Thoracic aorta (tissue), 2 donors: ENCODE data around the gene LBX2. TPM values are rescaled to one million over a fixed set of nuclear protein-coding genes. Genes with fewer than 3 reads are reported as not detected.

ENCODE experiments used
- ATAC-seq: fragments of 150-250 bp; one replicate; pipeline ENCODE4 v1.8.0; 2017; ENCODE audit warnings: low read depth; ENCODE audit not compliant: insufficient number of reproducible peaks, low FRiP score
- DNase-seq: peaks from one replicate; pipeline ENCODE4 v3.0.0-alpha.2; 2020; ENCODE audit warnings: low spot score
- H3K27ac ChIP-seq, 2 donors: fragments of 200-600 bp; sonication (generic); 1 replicate in 1 of 2; 2 replicates in 1 of 2; pipeline ENCODE4 v1.5.1; 2016; ENCODE audit warnings: mild to moderate bottlenecking in 2 of 2, moderate library complexity in 2 of 2
- H3K27me3 ChIP-seq: fragments of 200-600 bp; sonication (generic); replicated peaks from 2 replicates; pipeline ENCODE4 v1.6.0; 2016; ENCODE audit warnings: mild to moderate bottlenecking; ENCODE audit not compliant: insufficient read depth
- H3K36me3 ChIP-seq: fragments of 200-600 bp; sonication (generic); one replicate; pipeline ENCODE4 v1.5.1; 2016
- H3K4me1 ChIP-seq, 2 donors: fragments of 200-600 bp; sonication (generic); 1 replicate in 1 of 2; 2 replicates in 1 of 2; pipeline versions ENCODE4 v1.5.1 to v1.6.0; 2016; ENCODE audit warnings: low read depth in 2 of 2, mild to moderate bottlenecking in 1 of 2; ENCODE audit not compliant: control insufficient read depth in 1 of 2
- H3K4me3 ChIP-seq: fragments of 200-600 bp; sonication (generic); 2 replicates; pipeline ENCODE4 v1.5.1; 2016; ENCODE audit warnings: mild to moderate bottlenecking
- H3K9me3 ChIP-seq: fragments of 200-600 bp; sonication (generic); 2 replicates; pipeline ENCODE4 v1.5.1; 2016
- total RNA-seq, 2 donors: library from RNA; depleted of rRNA; stranded (reverse); fragments of >200 nt; gene quantifications; one replicate each; pipeline versions ENCODE4 v1.1.0 to v1.2.3, GENCODE V29; 2016
- TF ChIP-seq, protein P1 (sequence below): fragments of 200-600 bp; sonication (generic); IDR thresholded peaks from one replicate; pipeline ENCODE4 v1.5.1; 2019; ENCODE audit warnings: antibody characterized with exemption

The LBX2 gene
- total RNA-seq, 2 donors from 2014 or later: 0.54 to 0.71 TPM

DNA sequence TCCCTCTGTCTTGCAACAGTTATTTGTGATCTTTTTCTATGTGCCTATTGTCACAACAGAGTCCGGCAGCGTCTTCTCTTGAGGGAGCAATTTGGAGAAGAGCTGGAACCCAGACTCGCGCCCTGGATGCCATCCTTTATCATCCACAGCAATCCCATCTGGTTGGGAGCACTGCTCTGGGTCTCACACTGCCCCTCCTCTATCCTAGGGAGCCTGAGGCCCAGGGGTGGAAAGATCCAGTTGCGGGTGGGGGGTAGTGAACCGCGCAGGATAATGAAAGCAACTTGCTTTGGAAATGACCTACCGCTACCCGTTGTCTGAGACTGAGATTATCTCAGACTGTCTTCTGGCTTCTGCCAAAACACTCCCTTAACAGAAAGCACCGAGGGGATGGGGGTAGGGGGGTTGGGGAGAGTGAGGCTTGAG, 40.5 kb downstream of the LBX2 start:
- no peak for DNase-seq
- Histone ChIP-seq H3K9me3 (no peaks in the 10 kb centered on the region), H3K36me3 (no peaks in the 10 kb centered on the region), H3K4me1 (peaks cover 24 to 38% of the 10 kb centered on the region in 2 donors), H3K27ac (peak overlapping the region; percentile 57 to 76), H3K4me3 (peak overlapping the region; percentile 80), H3K27me3 (no peaks in the 10 kb centered on the region)
- no peak for ATAC-seq
- TF ChIP-seq, protein P1, sequence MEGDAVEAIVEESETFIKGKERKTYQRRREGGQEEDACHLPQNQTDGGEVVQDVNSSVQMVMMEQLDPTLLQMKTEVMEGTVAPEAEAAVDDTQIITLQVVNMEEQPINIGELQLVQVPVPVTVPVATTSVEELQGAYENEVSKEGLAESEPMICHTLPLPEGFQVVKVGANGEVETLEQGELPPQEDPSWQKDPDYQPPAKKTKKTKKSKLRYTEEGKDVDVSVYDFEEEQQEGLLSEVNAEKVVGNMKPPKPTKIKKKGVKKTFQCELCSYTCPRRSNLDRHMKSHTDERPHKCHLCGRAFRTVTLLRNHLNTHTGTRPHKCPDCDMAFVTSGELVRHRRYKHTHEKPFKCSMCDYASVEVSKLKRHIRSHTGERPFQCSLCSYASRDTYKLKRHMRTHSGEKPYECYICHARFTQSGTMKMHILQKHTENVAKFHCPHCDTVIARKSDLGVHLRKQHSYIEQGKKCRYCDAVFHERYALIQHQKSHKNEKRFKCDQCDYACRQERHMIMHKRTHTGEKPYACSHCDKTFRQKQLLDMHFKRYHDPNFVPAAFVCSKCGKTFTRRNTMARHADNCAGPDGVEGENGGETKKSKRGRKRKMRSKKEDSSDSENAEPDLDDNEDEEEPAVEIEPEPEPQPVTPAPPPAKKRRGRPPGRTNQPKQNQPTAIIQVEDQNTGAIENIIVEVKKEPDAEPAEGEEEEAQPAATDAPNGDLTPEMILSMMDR: no peak

DNA sequence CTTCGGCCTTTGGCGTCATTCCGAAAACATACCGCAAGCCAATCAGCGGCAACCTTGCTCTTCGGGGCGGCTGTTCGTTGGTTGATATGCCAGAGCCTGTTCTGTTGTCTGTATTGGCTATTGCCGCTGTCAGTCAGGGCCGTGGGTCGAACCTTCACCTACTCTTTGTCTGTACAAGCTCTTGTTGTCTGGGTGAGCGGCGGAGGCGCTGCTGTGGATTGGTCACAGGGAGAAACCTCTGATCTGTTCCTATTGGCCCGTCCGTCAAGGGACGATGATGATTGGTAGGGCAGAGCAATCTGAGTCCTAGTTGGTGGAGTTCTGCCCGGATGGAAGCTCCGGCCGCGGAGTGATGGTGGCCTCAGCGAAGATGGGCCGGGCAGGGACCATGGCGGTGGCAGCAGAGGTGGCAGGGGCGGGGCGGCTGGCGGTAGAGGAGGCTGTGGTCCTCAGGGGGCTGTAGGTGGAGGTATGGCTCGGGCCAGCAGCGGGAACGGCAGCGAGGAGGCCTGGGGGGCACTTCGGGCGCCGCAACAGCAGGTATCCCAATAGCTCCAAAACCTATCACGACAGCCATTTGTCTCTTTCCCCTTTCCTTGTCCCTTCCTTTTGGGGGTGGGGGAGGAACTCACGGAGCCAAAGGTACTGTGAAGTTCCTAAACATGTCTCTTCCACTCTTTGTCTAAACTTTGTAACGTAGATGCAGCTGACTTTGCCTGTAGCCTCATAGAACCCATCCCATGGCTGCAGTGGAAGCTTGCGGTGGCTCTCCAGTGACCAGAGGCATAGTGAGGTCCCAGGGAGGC, 41.1 kb downstream of the LBX2 start, which contains the start of gene WBP1:
TSS of gene WBP1 (plus strand) at position 307 of the 806 bp plus-strand sequence. CDS start at position 472, 165 bp downstream.
- Histone ChIP-seq H3K27ac (peak within 1 kb of the TSS; percentile 86 to 93), H3K27me3 (no peaks in the 10 kb centered on the region), H3K9me3 (no peaks in the 10 kb centered on the region), H3K4me1 (peaks cover 22 to 35% of the 10 kb centered on the region in 2 donors), H3K4me3 (peak within 1 kb of the TSS; percentile 80), H3K36me3 (no peaks in the 10 kb centered on the region)
- DNase-seq (peak; percentile 100), ATAC-seq (peak; percentile 94)
- TF ChIP-seq, protein P1: no peak

DNA sequence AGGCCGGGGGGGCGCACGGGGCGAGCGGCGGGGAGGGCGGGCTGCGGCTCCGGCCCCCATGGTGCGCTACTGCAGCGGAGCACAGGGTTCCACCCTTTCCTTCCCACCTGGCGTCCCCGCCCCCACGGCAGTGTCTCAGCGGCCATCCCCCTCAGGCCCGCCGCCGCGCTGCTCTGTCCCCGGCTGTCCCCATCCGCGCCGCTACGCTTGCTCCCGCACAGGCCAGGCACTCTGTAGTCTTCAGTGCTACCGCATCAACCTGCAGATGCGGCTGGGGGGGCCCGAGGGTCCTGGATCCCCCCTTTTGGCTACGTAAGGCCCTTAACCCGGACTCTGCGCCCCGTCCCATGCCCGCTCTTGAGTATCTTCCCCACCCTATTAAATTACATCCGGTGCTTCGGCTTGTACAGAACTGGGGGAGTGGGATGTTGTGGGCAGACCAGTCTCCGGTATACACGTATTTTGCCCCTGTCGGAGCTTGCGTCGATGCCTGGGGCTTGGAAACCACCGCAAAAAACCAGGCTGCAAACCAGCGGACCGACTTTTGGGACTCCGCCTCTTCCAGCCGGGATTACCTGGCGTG, 41.8 kb downstream of the LBX2 start:
- DNase-seq (no peak), ATAC-seq (no peak)
- no peaks in the 10 kb centered on the region for H3K9me3 ChIP-seq
- TF ChIP-seq, protein P1: no peak
- H3K36me3 ChIP-seq: no peaks in the 10 kb centered on the region
- H3K4me1 ChIP-seq: peaks cover 22 to 35% of the 10 kb centered on the region in 2 donors
- peak overlapping the region; percentile 86 to 93 for H3K27ac ChIP-seq
- H3K4me3 ChIP-seq: peak overlapping the region; percentile 80
- H3K27me3 ChIP-seq: no peaks in the 10 kb centered on the region

DNA sequence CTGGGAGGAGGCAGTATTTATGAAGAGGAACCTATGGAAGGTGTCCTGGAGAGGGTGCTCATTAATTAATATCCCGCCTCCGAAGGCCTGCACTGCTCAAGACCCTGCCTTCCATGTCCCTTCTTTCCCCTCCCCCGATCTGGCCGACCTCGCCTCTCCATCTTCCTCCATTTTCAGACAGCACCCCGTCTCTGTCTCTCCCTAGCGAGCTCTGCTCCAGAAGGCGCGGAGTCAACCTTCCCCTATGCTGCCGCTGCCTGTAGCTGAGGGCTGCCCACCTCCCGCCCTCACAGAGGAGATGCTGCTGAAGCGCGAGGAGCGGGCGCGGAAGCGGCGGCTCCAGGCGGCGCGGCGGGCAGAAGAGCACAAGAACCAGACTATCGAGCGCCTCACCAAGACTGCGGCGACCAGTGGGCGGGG, 42.3 kb downstream of the LBX2 start:
- Histone ChIP-seq H3K4me1 (peaks cover 22 to 35% of the 10 kb centered on the region in 2 donors), H3K4me3 (peak overlapping the region; percentile 80), H3K27ac (peak overlapping the region; percentile 86 to 93), H3K36me3 (no peaks in the 10 kb centered on the region), H3K27me3 (no peaks in the 10 kb centered on the region), H3K9me3 (no peaks in the 10 kb centered on the region)
- TF ChIP-seq, protein P1: no peak
- ATAC-seq (no peak), DNase-seq (no peak)
